ENCODE results near the gene BTRC.
"Not testable (repeated sequence)": the region's sequence is repeated elsewhere in the genome, so short reads cannot be mapped to it uniquely, and the experiment has no call there.

Gene BTRC

DNA sequence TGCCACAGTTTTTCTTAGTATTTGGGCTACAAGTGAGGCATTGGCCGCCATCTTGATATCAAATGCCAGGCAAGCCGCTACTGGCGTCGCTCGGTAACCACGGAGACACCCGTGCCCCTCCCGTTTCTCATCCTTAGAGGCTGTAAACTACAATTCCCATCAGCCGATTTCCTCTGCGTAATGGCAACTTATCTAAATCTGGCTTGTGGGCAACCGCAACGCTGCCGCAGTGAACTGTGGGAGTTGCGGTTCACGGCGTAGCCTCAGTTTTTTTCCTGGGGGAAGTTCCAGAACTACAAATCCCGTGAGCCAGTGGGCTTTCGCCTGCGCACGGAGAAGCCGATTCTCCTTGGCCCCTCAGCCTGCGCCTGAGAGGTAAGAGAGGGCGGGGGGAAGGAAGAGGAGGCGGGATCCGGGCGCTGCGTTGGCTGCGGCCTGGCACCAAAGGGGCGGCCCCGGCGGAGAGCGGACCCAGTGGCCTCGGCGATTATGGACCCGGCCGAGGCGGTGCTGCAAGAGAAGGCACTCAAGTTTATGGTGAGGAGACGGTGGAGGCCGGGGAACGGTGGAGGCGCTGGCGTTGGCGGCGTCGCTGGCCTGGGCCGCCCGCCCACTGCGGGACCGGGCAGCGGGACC lies at the start of gene BTRC:
TSS of gene BTRC (plus strand) at position 474 of the 636 bp plus-strand sequence. CDS start at position 490, 16 bp downstream.
- peak; percentile 92 for DNase-seq (ENCODE audit: low read depth)

DNA sequence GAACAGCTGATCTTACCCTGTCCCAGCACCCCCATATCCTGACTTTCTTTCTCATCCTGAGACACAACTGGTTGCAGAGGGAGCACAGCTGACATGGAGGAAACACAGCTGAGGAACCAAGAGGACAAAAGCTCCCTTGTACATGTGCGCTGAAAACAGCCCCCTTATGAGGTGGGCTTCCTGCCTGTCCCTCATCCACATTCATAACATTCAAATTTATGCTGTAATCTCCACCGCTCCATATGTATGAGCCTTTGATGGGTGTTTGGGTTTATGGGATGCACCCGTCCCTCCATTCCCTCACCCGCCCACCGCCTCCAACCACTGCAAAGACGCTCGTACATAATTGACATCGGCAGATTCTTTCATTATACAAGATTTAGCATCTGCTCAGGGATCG lies 49.6 kb upstream of the BTRC start:
- no peak for DNase-seq (ENCODE audit: low read depth)

DNA sequence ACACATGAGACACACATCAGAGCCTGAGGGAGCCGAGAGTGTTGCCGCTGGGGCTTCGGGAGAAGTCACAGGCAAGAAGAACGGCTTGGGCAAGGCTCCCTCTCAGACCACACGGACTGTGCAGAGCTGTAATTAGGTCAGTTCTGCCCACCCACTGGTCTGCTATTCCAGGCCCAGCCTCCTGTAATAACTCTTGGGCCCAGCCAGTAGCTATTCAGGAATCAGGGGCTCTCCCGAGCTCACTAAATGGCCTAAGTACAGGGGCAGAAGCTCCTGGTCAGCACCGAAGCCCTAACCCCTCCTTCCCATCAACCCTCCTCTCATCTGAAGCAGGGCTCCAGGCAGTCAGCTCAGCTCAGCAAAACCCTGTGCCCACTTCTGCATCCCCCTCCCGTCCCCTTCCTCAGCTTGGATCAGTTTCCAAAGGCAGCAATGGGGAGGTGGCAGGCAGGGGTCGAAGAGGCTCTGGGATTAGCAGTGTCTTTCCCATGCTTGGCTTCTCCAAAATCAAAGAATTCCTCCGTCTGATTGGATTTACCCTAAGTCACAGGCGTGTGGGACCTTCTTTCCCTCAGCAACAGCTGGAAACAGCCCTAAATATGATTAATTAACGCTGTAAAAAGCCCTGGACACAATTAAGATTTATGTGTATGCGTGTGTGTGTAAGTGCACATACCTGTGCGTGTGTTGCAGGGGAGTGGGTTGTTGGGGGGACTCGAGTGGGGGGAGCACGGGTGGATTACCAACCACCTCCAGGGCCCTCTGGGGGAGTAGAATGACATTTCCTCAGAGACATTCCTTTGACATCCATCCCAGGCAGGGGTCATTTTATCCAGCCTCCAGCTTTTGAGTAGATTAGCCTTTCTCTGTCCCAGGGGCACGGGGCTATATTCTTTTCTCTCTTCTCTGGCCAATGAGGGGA lies 48.4 kb upstream of the BTRC start:
- no peak for DNase-seq (ENCODE audit: low read depth)

DNA sequence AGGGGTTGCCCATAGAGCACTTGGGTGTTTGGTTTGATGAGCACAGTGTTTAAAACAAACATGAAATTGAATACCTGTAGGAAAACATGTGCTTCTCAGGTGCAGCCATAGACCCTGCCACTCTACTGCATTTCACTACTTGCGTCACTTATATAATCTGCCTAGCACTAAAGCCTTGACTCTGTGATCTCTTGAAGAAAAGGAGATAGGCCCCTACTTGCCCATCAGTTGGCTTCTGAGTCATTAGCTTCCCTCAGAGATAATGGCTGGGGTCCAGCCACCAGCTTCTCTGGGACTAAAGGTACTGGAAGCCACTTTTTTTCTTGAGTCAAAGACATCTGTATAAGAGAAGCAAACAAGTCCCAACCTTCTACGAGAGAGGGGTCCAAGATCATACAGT lies 45.9 kb upstream of the BTRC start:
- no peak for DNase-seq (ENCODE audit: low read depth)

DNA sequence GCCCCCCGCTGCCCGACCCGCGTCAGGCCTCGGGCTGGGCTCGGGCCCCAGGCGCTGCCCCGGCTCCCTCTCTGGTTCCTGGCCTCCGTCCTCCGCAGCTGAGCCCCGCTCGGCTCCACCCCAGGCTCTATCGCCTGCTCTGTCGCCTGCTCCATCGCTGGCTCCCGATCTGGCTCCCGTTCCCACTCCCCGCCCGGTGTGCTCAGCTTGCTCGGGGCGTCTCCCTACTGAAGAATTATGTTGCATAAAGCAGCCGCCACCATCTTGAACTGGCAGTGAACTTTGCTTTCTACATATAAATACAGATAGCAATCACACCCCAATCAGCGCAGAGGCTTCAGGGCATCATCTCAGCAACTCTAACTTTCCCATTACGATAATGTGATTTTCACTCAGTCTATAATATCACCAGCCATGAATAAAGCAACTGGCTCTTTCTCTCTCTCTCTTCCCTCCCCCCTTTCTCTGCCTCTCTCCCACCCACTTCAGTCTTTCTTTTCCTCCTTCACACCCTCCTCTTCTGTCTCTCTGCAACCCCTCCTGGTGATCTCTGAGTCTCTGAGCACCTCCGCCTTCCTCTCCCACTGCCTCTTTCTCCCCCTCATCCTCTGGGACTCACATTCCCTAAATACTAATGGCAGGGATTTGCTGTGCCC lies 43.3 kb upstream of the BTRC start:
- no peak for DNase-seq (ENCODE audit: low read depth)

DNA sequence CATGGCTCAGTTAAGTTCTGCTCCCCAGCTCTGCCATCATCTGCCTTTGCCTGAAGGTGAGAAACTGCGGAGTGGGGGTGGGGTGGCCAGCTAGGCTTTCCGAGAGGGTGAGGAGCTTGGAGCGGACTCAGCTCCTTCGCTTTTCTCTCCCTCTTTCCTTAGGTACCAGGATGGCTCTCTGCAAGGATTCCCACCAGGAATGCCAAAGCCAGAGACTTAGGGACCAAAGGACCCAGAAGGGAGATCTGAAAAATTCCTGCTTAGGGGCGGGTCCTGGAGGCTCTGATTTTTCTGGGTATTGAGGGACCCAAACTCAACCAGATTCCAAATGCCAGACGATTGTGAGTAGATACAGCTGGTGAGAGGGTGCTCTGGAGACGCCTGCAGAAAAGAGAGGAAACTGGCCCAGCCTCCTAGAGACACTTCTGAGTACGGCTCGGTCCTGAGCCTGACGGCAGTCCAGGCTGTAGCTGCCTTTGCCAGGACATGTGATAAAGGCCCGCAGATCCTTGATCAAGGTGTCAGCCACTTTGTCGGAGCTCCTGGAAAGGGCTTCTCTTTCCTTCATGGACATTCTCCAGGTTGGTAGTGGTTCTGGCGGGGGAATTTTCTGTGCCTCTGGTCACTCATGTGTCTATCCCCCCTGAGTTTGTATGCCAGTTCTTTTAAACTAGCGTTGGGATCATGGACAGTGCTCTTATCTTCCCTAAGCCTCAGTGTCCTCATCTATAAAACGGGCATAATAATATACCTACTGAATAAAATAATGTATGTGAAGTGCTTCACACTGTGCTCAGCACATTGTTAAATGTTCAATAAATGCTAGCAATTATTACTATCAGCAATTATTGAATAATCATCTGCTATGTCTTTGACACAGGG lies 42.5 kb upstream of the BTRC start:
- no peak for DNase-seq (ENCODE audit: low read depth)

DNA sequence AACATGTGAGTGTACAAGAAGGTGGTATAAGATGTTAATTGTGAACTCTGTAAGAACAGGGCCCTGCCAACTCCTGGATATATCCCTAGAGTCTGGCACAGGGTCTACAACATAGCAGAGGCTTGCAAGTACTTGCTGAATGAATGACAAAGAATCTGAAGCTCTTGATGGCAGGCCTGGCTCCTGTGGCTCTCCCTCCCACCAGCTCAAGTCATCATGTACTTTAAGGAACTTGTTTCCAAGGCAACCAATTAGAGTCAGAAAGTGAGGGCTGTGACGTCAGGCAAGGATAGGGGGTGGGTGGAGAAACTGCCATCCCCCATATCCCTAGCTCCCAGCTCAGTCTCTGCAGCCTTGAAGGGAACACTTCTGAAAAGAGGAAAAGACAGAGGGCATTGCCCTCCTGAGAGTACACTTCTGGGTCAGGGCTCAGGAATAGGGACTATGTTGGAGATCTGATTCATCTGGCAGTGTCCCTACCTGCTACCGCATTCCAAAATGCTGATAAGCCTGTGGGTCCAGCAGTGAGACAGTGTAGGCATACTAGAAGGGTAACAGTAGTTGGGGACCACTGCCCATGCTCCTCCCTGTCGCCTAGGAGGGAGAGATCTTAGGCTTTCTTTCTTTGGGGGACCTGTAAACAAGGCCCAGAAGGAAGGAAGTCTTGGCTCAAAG lies 34.6 kb upstream of the BTRC start:
- DNase-seq (ENCODE audit: low read depth), result no peak

DNA sequence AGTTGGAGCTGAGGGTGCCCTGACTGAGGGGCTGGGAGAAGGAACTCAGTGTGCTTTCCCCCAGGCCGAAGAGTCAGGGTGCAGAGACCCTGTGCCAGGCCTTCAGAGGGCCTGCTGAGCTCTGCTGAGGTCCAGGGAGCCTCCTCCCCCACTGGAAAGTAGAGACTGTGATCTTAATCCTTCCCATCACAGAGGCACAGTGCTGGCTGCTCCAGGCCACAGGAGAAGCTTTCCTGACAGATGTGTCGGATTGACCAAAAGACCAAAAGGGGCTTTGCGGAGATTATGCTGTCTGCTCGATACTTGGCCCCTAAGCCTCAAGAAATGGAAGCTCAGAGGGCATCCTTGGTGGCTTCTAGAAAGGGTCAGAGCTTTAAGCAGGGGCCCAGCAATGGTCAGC lies 32.9 kb upstream of the BTRC start:
- no peak for DNase-seq (ENCODE audit: low read depth)

DNA sequence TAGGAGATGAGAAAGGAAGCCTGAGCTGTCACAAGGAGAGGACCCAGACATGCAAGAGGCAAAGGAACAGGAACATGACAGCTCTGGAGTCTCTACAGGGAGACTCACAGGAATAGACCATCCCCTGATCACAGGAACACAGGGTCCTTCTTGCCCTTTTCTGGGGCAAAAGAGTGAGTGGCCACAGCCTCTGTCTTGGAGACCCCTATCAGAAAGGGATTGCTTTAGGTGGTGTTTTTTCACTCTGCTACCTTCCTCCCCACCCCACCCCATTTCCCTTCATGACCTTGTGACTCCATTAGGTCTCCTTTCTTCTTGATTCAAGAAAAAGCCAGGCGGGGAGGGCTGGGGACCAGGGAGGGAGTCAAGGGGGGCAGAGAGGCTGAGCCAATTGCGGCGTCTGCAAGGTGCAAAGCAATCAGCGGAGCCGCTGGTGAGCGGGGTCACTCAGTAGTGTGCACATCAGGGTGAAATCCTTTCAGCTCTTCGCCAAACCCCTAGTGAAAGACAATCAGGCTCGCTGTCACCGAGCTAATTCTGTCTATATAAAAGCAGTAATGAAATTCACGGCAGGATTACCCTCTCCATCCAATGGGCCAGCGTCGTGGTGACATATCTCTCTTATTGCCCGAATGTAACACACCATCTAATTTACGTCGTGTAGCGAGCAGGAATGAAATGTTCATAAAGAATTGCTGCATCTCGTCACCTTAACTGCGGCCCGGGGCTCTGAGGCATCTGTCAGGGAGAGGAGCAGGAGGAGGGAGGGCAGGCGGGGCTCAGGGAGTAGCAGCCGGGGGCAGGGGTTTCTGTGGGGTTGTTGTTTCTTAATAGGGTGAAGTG lies 31.5 kb upstream of the BTRC start:
- no peak for DNase-seq (ENCODE audit: low read depth)

DNA sequence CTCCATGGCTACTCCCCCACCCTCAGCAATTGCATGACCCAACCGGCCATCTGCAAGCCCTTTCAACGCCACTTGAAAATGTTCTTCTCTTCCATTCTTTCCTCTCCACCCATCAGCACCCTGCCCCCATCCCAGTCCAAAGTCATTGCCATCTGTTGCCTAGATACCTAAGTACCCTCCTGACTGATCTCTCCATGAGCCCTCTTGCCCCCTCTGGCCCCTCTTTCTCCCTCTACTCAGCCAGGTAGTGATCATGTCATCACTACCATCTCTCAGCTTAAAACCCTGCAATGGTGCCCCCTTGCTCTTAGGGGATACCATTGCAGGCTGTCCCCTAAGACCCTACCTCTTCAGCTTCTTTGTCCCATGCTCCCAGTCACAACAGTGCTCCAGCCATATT lies 30.5 kb upstream of the BTRC start:
- DNase-seq (ENCODE audit: low read depth), result no peak

DNA sequence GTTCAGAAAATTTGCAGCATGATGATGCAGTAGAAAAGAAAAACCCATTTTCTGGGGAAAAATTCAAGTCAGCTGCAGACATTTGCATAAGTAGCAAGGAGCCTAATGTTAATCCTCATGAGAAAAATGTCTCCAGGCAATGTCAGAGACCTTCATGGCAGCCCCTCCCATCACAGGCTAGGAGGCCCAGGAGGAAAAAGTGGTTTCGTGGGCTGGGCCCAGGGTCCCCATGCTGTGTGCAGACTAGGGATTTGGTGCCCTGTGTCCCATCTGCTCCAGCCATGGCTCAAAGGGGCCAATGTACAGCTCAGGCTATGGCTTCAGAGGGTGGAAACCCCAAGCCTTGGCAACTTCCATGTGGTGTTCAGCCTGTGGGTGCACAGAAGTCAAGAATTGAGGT lies 26.5 kb upstream of the BTRC start:
- DNase-seq (ENCODE audit: low read depth), result not testable (repeated sequence)

DNA sequence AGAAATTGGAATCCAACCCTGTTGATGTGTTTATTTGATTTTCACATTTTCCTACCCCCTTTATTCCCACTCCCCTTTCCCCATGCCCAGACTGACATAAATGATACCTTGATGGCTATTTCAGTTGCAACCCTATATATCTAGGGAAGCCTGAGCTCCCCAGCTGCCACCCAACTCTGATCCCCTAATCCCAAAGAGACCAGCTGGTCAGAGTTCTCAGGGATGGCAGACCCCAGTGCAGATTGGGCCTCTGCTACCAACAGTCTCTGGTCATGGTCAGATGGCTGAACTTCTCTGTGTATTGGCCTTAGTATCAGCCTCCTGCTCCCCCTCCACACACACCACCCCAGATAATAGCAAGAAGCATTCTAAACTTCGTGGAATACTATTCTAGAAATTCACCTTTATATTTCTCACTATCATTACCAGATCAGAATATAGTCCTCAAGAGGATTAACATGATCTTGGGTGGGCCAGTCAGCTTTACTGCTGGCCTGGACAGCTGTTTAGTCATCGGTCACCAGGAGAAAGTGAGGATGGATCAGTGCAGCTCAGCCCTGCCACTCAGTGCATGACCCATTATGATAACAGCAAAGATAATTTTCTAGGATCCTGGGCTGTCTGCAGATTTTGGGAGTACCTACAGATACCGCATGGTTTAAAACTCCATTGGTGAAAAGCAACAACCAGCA lies 24.5 kb upstream of the BTRC start:
- no peak for DNase-seq (ENCODE audit: low read depth)

DNA sequence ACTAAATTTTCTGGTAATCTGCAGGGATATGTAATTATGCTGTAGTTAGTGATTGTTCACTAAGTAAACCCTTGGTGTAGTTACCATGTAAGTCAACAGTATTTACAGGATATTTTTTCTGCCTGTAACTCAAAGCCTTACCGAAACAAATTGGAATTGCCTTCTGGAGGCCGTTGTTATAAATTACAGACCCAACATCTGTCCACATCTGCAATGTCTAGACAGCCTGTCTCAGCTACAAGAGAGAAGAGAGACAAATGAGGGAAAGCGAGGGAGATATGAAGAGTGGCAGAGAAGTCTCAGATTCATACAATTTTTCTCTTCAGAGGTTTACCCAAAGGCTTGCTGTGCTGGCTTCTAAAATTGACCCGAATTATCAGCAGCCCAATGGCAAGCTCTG lies 23.7 kb upstream of the BTRC start:
- DNase-seq (ENCODE audit: low read depth), result no peak

DNA sequence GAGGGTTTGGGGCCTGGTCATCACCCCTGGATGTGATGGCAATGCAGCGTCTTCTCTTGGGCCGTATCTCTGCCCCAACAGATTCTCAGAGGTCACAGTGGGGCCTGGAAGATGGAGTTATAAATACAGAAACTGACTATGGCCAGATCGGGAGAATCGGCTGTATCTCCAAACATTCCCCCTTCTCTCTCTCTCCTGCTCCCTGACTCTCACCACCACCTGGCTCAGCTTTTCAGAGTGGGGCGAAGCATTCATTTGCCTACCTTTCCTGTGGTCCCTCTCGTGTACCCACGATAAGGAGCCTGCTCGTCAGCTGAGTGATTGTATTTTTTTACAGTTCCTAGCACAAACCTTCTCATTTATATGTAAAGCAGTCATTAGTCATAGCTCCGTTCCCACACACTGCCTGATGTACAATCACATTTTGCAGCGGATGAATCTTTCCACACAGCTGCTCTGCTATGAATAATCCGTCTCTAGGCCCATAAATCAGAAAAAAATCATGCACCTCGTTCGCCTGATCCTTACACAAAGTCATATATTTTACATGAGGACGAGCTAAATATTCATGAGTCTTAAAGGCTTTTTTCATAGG lies 23.2 kb upstream of the BTRC start:
- DNase-seq (ENCODE audit: low read depth), result no peak

DNA sequence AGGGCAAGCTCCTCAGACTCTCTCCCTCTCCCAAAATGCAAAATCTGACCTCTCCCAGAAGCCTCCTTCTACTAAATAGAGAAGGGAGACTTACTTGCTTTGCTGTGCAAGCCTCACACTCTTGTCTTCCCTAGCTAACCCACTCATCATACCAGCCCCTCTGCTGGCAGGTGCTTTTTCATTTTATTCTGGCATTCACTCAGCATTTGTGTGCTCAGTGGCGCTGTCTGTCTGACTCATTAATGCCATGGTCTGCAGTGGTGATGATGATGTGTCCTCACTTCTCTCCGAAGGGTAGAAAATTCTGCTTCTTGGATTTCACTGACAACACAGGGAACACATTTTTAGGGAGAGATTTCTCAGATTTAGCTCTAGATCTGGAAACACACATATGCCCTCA lies 22.0 kb upstream of the BTRC start:
- no peak for DNase-seq (ENCODE audit: low read depth)

DNA sequence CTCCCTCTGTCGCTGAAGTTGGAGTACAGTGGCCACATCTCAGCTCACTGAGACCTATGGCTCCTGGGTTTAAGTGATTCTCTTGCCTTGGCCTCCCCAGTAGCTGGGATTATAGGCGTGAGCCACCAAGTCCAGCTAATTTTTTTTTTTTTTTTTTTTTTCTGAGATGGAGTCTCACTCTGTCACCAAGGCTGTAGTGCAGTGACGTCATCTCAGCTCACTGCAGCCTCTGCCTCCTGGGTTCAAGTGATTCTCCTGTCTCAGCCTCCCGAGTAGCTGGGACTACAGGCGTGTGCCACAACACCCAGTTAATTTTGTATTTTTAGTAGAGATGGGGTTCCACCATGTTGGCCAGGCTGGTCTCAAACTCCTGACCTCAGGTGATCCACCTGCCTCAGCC lies 19.7 kb upstream of the BTRC start:
- DNase-seq (ENCODE audit: low read depth), result not testable (repeated sequence)

DNA sequence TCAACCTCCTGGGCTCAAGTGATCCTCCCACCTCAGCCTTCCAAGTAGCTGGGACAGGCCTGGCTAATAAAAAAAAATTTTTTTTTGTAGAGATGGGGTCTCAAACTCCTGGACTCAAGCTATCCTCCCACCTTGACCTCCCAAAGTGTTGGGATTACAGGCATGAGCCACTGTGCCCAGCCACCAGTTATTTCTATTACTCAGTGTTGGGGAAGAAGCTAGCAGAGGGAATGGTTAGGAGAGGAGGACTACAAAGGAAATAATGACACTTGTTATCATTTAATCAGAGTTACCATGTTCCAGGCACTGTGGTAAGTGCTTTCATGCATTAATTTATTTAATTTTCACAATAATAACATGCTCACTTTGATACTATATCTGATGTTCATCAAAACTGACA lies 17.6 kb upstream of the BTRC start:
- DNase-seq (ENCODE audit: low read depth), result no peak

DNA sequence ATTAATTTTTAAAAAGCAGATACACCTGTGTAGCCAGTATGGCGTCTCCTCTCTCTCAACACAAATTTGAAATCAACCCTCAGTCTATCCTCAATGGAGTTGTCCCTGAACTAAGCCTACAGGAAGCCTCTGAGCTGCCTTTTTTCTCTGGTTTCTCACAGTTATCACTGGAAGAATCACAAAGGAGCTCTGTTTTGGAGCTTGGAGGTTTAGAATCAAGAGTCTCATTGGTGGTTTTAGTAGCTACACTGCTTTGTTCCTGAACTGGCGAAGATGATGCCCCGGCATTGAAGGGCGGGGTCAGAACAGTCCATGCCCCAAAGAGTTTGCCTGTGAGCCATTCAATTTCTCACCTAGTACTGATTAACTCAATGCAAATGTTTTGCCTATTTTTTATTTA lies 16.1 kb upstream of the BTRC start:
- DNase-seq (ENCODE audit: low read depth), result no peak

DNA sequence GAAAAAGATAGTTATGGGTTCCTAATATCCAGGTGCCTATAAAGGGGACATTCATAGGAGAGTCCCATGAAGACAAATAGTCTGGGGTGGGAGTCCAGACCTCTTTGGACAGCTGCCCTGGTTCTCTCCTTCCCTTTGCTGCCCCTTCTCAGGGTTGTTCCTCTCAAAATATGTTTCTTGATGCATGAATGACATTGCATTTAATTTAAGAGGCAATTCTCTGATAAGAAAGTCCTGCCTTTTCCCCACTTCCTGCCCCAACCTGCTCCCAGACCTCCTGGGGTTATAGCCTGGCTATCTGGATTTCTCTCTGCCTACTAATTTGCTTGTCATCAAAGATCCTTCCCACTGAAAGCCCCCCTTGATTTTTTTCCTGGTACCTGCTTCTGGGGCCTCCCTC lies 12.5 kb upstream of the BTRC start:
- DNase-seq (ENCODE audit: low read depth), result no peak

DNA sequence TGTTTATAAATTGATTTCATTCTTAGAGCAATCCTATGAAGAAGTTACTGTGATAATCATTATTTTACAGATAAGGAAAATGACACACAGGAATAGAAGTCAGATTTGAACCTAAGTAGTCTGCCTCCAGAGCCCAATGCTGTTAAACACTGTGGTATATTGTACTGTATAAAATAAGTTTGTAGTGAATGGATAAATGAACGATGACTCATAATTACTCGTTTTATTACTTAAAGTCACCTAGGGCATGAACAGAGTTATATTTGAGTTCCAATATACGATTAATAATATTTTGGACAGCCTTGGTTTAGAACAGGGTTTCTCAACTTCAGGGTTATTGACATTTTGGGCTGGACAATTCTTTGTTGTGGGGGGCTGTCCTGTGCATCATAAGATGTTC lies 7.8 kb upstream of the BTRC start:
- no peak for DNase-seq (ENCODE audit: low read depth)
